ENCODE results near the gene CDH23. TPM values are rescaled to one million over a fixed set of nuclear protein-coding genes. Genes with fewer than 3 reads are reported as not detected.

CDH23 gene
- total RNA-seq, 1 experiment from 2014 or later = 0.03 TPM

- in situ Hi-C loops (cut with HindIII; ENCODE audit: low pct_unique_long_range_greater_than_20kb, low sequenced_read_pairs) = no loop called here
- DNase-seq (ENCODE audit: low read depth) = no peak
These were observed 247.2 kb downstream of the CDH23 start for GRCh38 chr10:71643904-71644303.

GRCh38 chr10:71644307-71645180 lies 247.8 kb downstream of the CDH23 start:
- in situ Hi-C loops (cut with HindIII; ENCODE audit: low pct_unique_long_range_greater_than_20kb, low sequenced_read_pairs) = no loop called here

GRCh38 chr10:71645185-71645584 lies 248.5 kb downstream of the CDH23 start:
- in situ Hi-C loops (cut with HindIII; ENCODE audit: low pct_unique_long_range_greater_than_20kb, low sequenced_read_pairs) = no loop called here
- no peak for DNase-seq (ENCODE audit: low read depth)

More at GRCh38 chr10:71644307-71645180, 247.8 kb downstream of the CDH23 start:
- DNase-seq (ENCODE audit: low read depth) = no peak

- in situ Hi-C loops (cut with HindIII; ENCODE audit: low pct_unique_long_range_greater_than_20kb, low sequenced_read_pairs) = no loop called here
- no peak for DNase-seq (ENCODE audit: low read depth)
These were observed 249.3 kb downstream of the CDH23 start for GRCh38 chr10:71646037-71646436.

- in situ Hi-C loops (cut with HindIII; ENCODE audit: low pct_unique_long_range_greater_than_20kb, low sequenced_read_pairs) = no loop called here
These were observed 250.0 kb downstream of the CDH23 start for GRCh38 chr10:71646592-71647292.

GRCh38 chr10:71647526-71648253 lies 251.0 kb downstream of the CDH23 start:
- no peak for DNase-seq (ENCODE audit: low read depth)
- in situ Hi-C loops (cut with HindIII; ENCODE audit: low pct_unique_long_range_greater_than_20kb, low sequenced_read_pairs) = no loop called here

More at GRCh38 chr10:71646592-71647292, 250.0 kb downstream of the CDH23 start:
- DNase-seq (ENCODE audit: low read depth) = no peak

- in situ Hi-C loops (cut with HindIII; ENCODE audit: low pct_unique_long_range_greater_than_20kb, low sequenced_read_pairs) = no loop called here
- DNase-seq (ENCODE audit: low read depth) = no peak
These were observed 251.7 kb downstream of the CDH23 start for GRCh38 chr10:71648254-71648932.

- no peak for DNase-seq (ENCODE audit: low read depth)
- in situ Hi-C loops (cut with HindIII; ENCODE audit: low pct_unique_long_range_greater_than_20kb, low sequenced_read_pairs) = no loop called here
These were observed 252.2 kb downstream of the CDH23 start for GRCh38 chr10:71648933-71649320.

GRCh38 chr10:71649631-71650030 lies 252.9 kb downstream of the CDH23 start:
- in situ Hi-C loops (cut with HindIII; ENCODE audit: low pct_unique_long_range_greater_than_20kb, low sequenced_read_pairs) = no loop called here
- no peak for DNase-seq (ENCODE audit: low read depth)

- in situ Hi-C loops (cut with HindIII; ENCODE audit: low pct_unique_long_range_greater_than_20kb, low sequenced_read_pairs) = no loop called here
- DNase-seq (ENCODE audit: low read depth) = no peak
These were observed 253.7 kb downstream of the CDH23 start for GRCh38 chr10:71650397-71650796.

GRCh38 chr10:71651428-71651827 lies 254.7 kb downstream of the CDH23 start:
- in situ Hi-C loops (cut with HindIII; ENCODE audit: low pct_unique_long_range_greater_than_20kb, low sequenced_read_pairs) = no loop called here

GRCh38 chr10:71651928-71652327 lies 255.2 kb downstream of the CDH23 start:
- in situ Hi-C loops (cut with HindIII; ENCODE audit: low pct_unique_long_range_greater_than_20kb, low sequenced_read_pairs) = no loop called here
- DNase-seq (ENCODE audit: low read depth) = no peak

More at GRCh38 chr10:71651428-71651827, 254.7 kb downstream of the CDH23 start:
- no peak for DNase-seq (ENCODE audit: low read depth)

GRCh38 chr10:71653044-71653443 lies 256.3 kb downstream of the CDH23 start:
- DNase-seq (ENCODE audit: low read depth) = no peak
- in situ Hi-C loops (cut with HindIII; ENCODE audit: low pct_unique_long_range_greater_than_20kb, low sequenced_read_pairs) = no loop called here

GRCh38 chr10:71656220-71656619 lies 259.5 kb downstream of the CDH23 start:
- no peak for DNase-seq (ENCODE audit: low read depth)
- in situ Hi-C loops (cut with HindIII; ENCODE audit: low pct_unique_long_range_greater_than_20kb, low sequenced_read_pairs) = no loop called here

GRCh38 chr10:71657604-71658466 lies 261.1 kb downstream of the CDH23 start:
- in situ Hi-C loops (cut with HindIII; ENCODE audit: low pct_unique_long_range_greater_than_20kb, low sequenced_read_pairs) = no loop called here
- DNase-seq (ENCODE audit: low read depth) = no peak

GRCh38 chr10:71658467-71658745 lies 261.7 kb downstream of the CDH23 start:
- DNase-seq (ENCODE audit: low read depth) = no peak
- in situ Hi-C loops (cut with HindIII; ENCODE audit: low pct_unique_long_range_greater_than_20kb, low sequenced_read_pairs) = no loop called here

GRCh38 chr10:71659111-71659634 lies 262.5 kb downstream of the CDH23 start:
- DNase-seq (ENCODE audit: low read depth) = no peak
- in situ Hi-C loops (cut with HindIII; ENCODE audit: low pct_unique_long_range_greater_than_20kb, low sequenced_read_pairs) = no loop called here

All from Caki2 (cell line).